Right lobe of liver (tissue), 6 donors: ENCODE results near the gene FAM149A. TPM values are rescaled to one million over a fixed set of nuclear protein-coding genes. Genes with fewer than 3 reads are reported as not detected.

Experiments used
- ATAC-seq, 4 donors: fragments of 200-7000 bp; cut with Tn5 transposase; one replicate each; pipeline ENCODE4 v1.9.1; 2020; ENCODE audit warnings: mild to moderate bottlenecking in 4 of 4, moderate library complexity in 4 of 4
- DNase-seq, 3 donors: peaks; one replicate each; pipeline ENCODE4 v3.0.0-alpha.2; 2020
- H3K27ac ChIP-seq, 3 donors: fragments of 200-600 bp; one replicate each; pipeline ENCODE4 v1.8.0; 2022
- H3K27me3 ChIP-seq, 2 donors: fragments of 200-600 bp; one replicate each; pipeline ENCODE4 v1.8.0; 2022
- H3K36me3 ChIP-seq, 4 donors: fragments of 200-600 bp; sonication (generic) in 1 of 4; one replicate each; pipeline versions ENCODE4 v1.5.1 to v1.8.0; 2017 to 2022; ENCODE audit warnings: control low read depth in 1 of 4
- H3K4me1 ChIP-seq, 4 donors: fragments of 200-600 bp; sonication (generic) in 1 of 4; one replicate each; pipeline versions ENCODE4 v1.5.1 to v1.8.0; 2017 to 2022; ENCODE audit warnings: control low read depth in 1 of 4
- H3K4me3 ChIP-seq, 3 donors: fragments of 200-600 bp; one replicate each; pipeline ENCODE4 v1.8.0; 2022
- H3K9me3 ChIP-seq, 4 donors: fragments of 200-600 bp; sonication (generic) in 1 of 4; one replicate each; pipeline versions ENCODE4 v1.5.1 to v1.8.0; 2017 to 2022; ENCODE audit warnings: control low read depth in 1 of 4
- POLR2A ChIP-seq: fragments of 450-650 bp; IDR thresholded peaks from one replicate; pipeline ENCODE4 v1.6.1; 2017; ENCODE audit warnings: antibody characterized with exemption, mild to moderate bottlenecking
- WGBS: methylation state at CpG from one replicate; pipeline ENCODE4 v1.1.6; 2018; ENCODE audit warnings: low coverage, low lambda C conversion rate; ENCODE audit not compliant: insufficient coverage; ENCODE audit errors: missing lambda C conversion rate; 5-methylcytosine and 5-hydroxymethylcytosine counted together
- intact Hi-C, 2 donors: fragments of 100-400 bp; cut with DNase I; formaldehyde crosslinking; loops; one replicate each; pipeline versions ENCODE4 v1.11.2 to v1.14.1; 2022
- total RNA-seq, 6 experiments: library from RNA; depleted of rRNA in 2 of 6; stranded (reverse); fragments of >200 nt in 2 of 6; fragmentation: NEBNext Ultra II Directional in 3 of 6; extraction: Animal tissue kit (Norgen Biotek cat#: 25700) in 3 of 6; gene quantifications; one replicate each; pipeline versions ENCODE4 v1.1.0 to v1.2.4, GENCODE V29; 2016 to 2023
- TF ChIP-seq, protein P1 (sequence below), 4 donors: fragments of 200-600 bp in 3 of 4; fragments of 450-650 bp in 1 of 4; IDR thresholded peaks; one replicate each; pipeline versions ENCODE4 v1.5.1 to v1.8.0; 2016 to 2022; ENCODE audit warnings: antibody characterized with exemption in 4 of 4, mild to moderate bottlenecking in 2 of 4
- donor health status: DM: no; HTN: yes; CAD: no.
- donor health status: DM: no; HTN: no; CAD: no.
- donor health status: DM: no; HTN: no; CAD: no.
- donor health status: DM: no; HTN: yes; CAD: no.
- donor health status: DM: no; HTN: yes; CAD: no.

Gene FAM149A
- total RNA-seq, 6 experiments from 2014 or later, result 19.8 to 33.1 (median 23.0) TPM

DNA sequence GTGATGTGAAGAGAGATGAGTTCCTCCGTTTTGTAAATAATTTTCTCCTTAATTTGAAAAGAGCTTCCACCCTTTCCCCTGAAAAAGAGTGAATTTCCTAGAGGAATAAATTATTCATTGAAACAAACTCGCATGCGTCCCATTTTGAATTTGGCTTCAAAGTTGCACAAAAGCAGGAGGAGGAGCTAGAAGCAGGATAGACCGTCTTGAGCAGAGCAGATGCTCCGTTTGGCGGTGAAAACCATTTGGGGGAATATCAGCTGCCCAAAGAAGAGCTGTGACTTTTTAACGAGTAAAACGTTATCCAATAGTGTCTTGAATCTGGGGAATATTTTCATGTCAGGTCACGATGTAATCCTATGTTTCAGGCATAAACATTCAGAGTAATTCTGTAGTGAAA is 42.0 kb downstream of the FAM149A start:
- ATAC-seq (no peak), DNase-seq (no peak)
- TF ChIP-seq, protein P1, sequence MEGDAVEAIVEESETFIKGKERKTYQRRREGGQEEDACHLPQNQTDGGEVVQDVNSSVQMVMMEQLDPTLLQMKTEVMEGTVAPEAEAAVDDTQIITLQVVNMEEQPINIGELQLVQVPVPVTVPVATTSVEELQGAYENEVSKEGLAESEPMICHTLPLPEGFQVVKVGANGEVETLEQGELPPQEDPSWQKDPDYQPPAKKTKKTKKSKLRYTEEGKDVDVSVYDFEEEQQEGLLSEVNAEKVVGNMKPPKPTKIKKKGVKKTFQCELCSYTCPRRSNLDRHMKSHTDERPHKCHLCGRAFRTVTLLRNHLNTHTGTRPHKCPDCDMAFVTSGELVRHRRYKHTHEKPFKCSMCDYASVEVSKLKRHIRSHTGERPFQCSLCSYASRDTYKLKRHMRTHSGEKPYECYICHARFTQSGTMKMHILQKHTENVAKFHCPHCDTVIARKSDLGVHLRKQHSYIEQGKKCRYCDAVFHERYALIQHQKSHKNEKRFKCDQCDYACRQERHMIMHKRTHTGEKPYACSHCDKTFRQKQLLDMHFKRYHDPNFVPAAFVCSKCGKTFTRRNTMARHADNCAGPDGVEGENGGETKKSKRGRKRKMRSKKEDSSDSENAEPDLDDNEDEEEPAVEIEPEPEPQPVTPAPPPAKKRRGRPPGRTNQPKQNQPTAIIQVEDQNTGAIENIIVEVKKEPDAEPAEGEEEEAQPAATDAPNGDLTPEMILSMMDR (IDR thresholded peaks at IDR 0.05), result no peak
- no peak for TF ChIP-seq POLR2A
- Histone ChIP-seq H3K36me3 (no peaks in the 10 kb centered on the region), H3K4me3 (no peak overlapping the region), H3K4me1 (peaks cover 0 to 29% (median 3%) of the 10 kb centered on the region in 4 donors), H3K27me3 (no peaks in the 10 kb centered on the region), H3K9me3 (no peaks in the 10 kb centered on the region), H3K27ac (peak overlapping the region in 1 of 3 donors; percentile 95)
- 61% methylated on average over 9 of the region's 9 CpGs for WGBS
- intact Hi-C loops, result no loop called here

DNA sequence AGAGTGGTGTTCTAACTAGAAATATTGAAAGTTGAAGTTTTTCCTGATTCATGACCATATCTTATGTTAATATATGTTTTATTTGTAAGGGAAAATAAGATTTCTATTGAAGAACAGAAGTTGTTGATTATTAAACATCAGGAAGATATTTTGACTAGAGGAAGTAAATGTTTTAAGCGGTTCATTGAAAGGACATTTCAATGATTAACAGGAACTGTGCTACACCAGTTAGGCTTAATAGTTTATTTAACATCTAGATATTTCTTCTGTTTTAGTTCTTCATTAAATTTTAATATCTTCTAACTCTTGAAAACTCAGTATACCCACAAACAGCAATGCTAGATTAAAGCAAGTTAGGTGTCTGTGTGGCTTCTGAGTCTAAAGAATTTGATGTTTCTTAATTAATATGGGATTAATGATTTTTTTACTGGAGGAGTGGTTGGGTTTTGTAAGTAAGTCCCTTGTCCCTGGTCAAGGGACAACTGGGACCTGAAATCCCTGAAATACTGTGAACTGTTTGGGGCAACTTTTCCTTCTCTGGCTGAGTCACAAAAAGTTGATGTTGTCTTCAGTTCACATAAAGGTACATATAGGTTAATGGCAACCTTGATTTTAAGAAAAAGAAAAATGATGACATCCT is 44.0 kb downstream of the FAM149A start:
- TF ChIP-seq POLR2A, result no peak
- TF ChIP-seq, protein P1 (IDR thresholded peaks at IDR 0.05), result no peak
- DNase-seq (no peak), ATAC-seq (peak in 3 of 4 donors; percentile 11 to 25 (median 14))
- peak overlapping the region; percentile 31 to 84 (median 69) for H3K27ac ChIP-seq
- intact Hi-C loops, result no loop called here
- H3K9me3 ChIP-seq, result no peaks in the 10 kb centered on the region
- H3K4me3 ChIP-seq, result peak overlapping the region in 1 of 3 donors; percentile 8
- H3K27me3 ChIP-seq, result no peaks in the 10 kb centered on the region
- 20% methylated on average over 1 of the region's 1 CpG for WGBS
- H3K4me1 ChIP-seq, result peaks cover 0 to 29% (median 3%) of the 10 kb centered on the region in 4 donors
- H3K36me3 ChIP-seq, result no peaks in the 10 kb centered on the region

DNA sequence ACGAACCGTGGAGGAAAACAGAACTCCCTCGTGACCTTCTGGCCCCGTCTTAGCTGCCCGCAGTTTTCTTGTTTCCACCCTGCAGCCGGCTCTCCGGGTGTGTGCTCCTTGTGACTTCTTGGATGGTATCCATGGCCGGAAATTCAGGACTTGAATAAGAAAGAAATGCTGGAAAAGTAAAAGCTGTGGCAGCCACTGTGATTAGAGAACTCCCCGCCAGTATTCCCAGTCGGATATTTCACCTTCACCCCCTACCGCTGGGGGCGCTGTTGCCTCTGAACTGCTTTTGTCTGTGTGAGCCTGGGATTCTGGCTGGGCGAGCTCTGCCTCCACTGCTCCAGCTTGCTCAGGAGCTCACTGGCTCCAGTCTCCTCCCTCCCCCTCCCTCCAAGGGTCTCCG is 45.4 kb downstream of the FAM149A start:
- Histone ChIP-seq H3K27ac (peak overlapping the region in 2 of 3 donors; percentile 11 to 84), H3K9me3 (no peaks in the 10 kb centered on the region), H3K4me3 (no peak overlapping the region), H3K27me3 (no peaks in the 10 kb centered on the region), H3K36me3 (peaks cover 0 to 9% (median 4%) of the 10 kb centered on the region in 4 donors), H3K4me1 (peaks cover 0 to 24% (median 3%) of the 10 kb centered on the region in 4 donors)
- intact Hi-C loops, result no loop called here
- DNase-seq (peak in 2 of 3 donors; percentile 67 to 70), ATAC-seq (peak in 3 of 4 donors; percentile 18 to 50 (median 41))
- 57% methylated on average over 11 of the region's 14 CpGs for WGBS
- TF ChIP-seq POLR2A, result no peak
- TF ChIP-seq, protein P1 (IDR thresholded peaks at IDR 0.05), result peak in 3 of 4 donors; percentile 31 to 63 (median 55)

DNA sequence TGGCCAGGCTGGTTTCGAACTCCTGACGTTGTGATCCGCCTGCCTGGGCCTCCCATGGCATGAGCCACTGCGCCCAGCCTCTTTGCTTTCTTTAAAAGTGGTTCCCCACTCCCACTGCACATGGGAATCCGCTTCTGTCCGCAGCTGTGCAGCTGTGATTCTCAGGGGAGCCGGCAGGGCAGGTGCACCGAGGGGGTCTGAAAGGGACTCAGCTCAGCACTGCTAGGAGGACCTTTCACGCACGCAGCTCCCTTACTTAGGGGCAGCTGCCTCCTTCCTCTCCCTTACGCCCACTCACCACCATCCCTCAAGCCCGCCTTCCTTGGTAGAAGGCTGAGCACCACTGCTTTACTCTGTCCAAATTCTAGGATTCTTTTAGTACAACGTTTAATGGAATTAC is 46.4 kb downstream of the FAM149A start:
- H3K9me3 ChIP-seq, result no peaks in the 10 kb centered on the region
- TF ChIP-seq, protein P1 (IDR thresholded peaks at IDR 0.05), result no peak
- TF ChIP-seq POLR2A, result no peak
- H3K27ac ChIP-seq, result no peak overlapping the region
- peaks cover 0 to 19% (median 3%) of the 10 kb centered on the region in 4 donors for H3K4me1 ChIP-seq
- peaks cover 0 to 11% (median 4%) of the 10 kb centered on the region in 4 donors for H3K36me3 ChIP-seq
- no peak for DNase-seq
- WGBS, result 92% methylated on average over 2 of the region's 13 CpGs
- H3K27me3 ChIP-seq, result no peaks in the 10 kb centered on the region
- H3K4me3 ChIP-seq, result no peak overlapping the region
- intact Hi-C loops, result no loop called here
- no peak for ATAC-seq
